BLaER1 treated with 17β-estradiol and CSF1 and Interleukin-3, amounts not matched to agents 10 nM and 100 nM (cell line): ENCODE measurements around the gene MROH2A.
"Not testable (repeated sequence)": the region's sequence is repeated elsewhere in the genome, so short reads cannot be mapped to it uniquely, and the experiment has no call there.

Experiments used
- H3K27ac ChIP-seq, 11 experiments: shearing (Covaris generic); formaldehyde crosslinking; 2 replicates each; pipeline ENCODE4 v1.8.1; 2022
- H3K27me3 ChIP-seq, 11 experiments: shearing (Covaris generic); formaldehyde crosslinking; 2 replicates each; pipeline ENCODE4 v1.8.1; 2022
- H3K36me3 ChIP-seq, 11 experiments: shearing (Covaris generic); formaldehyde crosslinking; 2 replicates each; pipeline ENCODE4 v1.8.1; 2022
- H3K4me1 ChIP-seq, 10 experiments: shearing (Covaris generic); formaldehyde crosslinking; 2 replicates each; pipeline ENCODE4 v1.8.1; 2022
- H3K4me2 ChIP-seq, 11 experiments: shearing (Covaris generic); formaldehyde crosslinking; 2 replicates each; pipeline ENCODE4 v1.8.1; 2022
- H3K4me3 ChIP-seq, 10 experiments: shearing (Covaris generic); formaldehyde crosslinking; 2 replicates each; pipeline ENCODE4 v1.8.1; 2022
- H3K9ac ChIP-seq, 11 experiments: shearing (Covaris generic); formaldehyde crosslinking; 2 replicates each; pipeline ENCODE4 v1.8.1; 2022
- H3K9me3 ChIP-seq, 11 experiments: shearing (Covaris generic); formaldehyde crosslinking; replicated peaks in 1 of 11; 2 replicates each; pipeline ENCODE4 v1.8.1; 2022
- H4K20me1 ChIP-seq, 11 experiments: shearing (Covaris generic); formaldehyde crosslinking; 2 replicates each; pipeline ENCODE4 v1.8.1; 2022
- Cebpa-rat ChIP-seq, 11 experiments: shearing (Covaris generic); IDR thresholded peaks; 2 replicates each; pipeline ENCODE4 v1.8.1; 2022

MROH2A gene

DNA sequence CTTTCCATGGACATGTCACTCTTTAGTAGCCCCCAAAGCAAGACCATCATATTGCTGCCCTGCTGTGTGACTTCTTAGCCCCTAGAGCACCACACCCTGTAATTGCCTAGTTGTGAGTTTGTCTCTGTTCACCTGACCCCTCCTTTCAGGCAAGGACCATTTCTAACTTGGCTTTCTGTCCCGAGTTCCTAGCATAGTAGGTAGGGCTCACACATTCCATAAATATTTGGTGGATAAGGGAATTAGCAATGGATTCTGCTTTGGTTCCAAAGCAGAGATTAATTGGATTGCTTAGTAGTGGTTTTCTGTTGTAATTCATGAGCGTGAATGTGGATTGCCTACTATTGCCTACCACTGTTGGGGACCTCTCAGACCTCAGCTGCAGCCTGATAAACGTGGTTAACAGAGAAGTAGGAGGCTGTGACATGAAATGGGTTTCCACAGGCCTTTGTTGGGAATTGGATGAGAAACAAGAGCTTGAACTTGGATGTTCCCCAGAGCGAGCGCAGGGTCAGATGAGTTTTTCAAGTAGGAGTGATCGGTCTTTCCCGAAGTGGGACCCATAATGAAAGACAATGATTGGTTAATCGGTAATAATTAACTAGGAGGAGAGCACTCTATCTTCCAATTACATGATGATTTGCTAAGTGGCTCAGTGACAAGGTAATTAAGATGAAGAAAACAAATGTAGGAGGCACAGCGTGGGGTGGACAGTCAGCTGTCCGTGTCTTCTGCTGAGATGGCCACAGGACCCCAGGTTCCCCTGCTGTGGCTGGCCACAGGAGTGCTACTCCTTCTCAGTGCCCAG, 31.5 kb upstream of the MROH2A start:
- H3K36me3 ChIP-seq: 0 out of 22 replicates have a peak, but pooled peaks cover 0 to 4% (median 0%) of the 10 kb centered on the region in 11 experiments
- no peaks in the 10 kb centered on the region for H3K4me1 ChIP-seq
- H3K4me2 ChIP-seq: no peak overlapping the region
- H3K27me3 ChIP-seq: no peaks in the 10 kb centered on the region
- H3K9ac ChIP-seq: no peak overlapping the region
- H3K4me3 ChIP-seq: no peak overlapping the region
- peaks cover 16 to 31% (median 24%) of the 10 kb centered on the region in 11 experiments for H3K9me3 ChIP-seq
- no peak for TF ChIP-seq Cebpa-rat (IDR thresholded peaks at IDR 0.05)
- H4K20me1 ChIP-seq: no peaks in the 10 kb centered on the region
- H3K27ac ChIP-seq: no peak overlapping the region

DNA sequence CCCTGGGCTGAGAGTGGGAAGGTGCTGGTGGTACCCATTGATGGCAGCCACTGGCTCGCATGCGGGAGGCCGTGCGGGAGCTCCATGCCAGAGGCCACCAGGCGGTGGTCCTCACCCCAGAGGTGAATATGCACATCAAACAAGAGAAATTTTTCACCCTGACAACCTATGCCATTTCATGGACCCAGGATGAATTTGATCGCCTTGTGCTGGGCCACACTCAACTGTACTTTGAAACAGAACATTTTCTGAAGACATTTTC, 30.9 kb upstream of the MROH2A start:
- no peak overlapping the region for H3K27ac ChIP-seq
- no peak overlapping the region for H3K9ac ChIP-seq
- no peaks in the 10 kb centered on the region for H3K27me3 ChIP-seq
- no peak overlapping the region for H3K4me2 ChIP-seq
- TF ChIP-seq Cebpa-rat (IDR thresholded peaks at IDR 0.05): no peak
- H3K4me1 ChIP-seq: no peaks in the 10 kb centered on the region
- no peaks in the 10 kb centered on the region for H4K20me1 ChIP-seq
- H3K9me3 ChIP-seq: peaks cover 20 to 36% (median 29%) of the 10 kb centered on the region in 11 experiments
- 0 out of 22 replicates have a peak, but pooled peaks cover 0 to 4% (median 0%) of the 10 kb centered on the region in 11 experiments for H3K36me3 ChIP-seq
- no peak overlapping the region for H3K4me3 ChIP-seq

- not testable (repeated sequence) for H3K27me3 ChIP-seq, H4K20me1 ChIP-seq, H3K27ac ChIP-seq, H3K36me3 ChIP-seq, H3K4me2 ChIP-seq, H3K4me3 ChIP-seq, H3K9ac ChIP-seq, H3K4me1 ChIP-seq
- H3K9me3 ChIP-seq: peaks cover 33 to 51% (median 46%) of the 10 kb centered on the region in 11 experiments
Measured at GRCh38 chr2:233750689-233751088, 27.4 kb upstream of the MROH2A start.

DNA sequence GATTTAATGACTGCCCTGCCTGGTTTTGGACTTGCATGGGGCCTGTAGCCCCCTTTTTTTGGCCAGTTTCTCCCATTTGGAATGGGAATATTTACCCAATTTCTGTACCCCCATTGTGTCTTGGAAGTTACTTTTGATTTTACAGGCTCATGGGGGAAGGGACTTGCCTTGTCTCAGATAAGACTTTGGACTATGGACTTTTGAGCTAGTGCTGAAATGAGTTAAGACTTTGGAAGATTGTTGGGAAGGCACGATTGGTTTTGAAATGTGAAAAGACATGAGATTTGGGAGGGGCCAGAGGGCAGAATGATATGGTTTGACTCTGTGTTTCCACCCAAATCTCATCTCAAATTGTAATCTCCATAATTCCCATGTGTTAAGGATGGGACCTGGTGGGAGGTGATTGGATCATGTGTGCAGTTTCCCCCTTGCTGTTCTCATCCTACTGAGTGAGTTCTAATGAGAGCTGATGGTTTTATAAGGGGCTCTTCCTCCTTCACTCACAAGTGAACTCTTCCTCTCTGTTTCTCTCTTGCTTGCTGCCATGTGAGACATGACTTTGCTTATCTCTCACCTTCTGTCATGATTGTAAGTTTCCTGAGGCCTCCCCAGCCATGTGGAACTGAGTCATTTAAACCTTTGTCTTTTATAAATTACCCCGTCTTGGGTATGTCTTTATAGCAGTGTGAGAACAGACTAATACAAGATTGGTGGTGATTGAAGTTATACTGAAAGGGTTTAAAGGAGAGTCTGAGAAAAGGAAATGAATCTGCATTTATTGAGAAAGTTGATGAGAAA, 26.7 kb upstream of the MROH2A start:
- peaks cover 33 to 51% (median 46%) of the 10 kb centered on the region in 11 experiments for H3K9me3 ChIP-seq
- H3K36me3 ChIP-seq, H3K9ac ChIP-seq, H4K20me1 ChIP-seq, H3K4me2 ChIP-seq, H3K4me3 ChIP-seq, H3K27ac ChIP-seq, H3K27me3 ChIP-seq, H3K4me1 ChIP-seq: not testable (repeated sequence)

DNA sequence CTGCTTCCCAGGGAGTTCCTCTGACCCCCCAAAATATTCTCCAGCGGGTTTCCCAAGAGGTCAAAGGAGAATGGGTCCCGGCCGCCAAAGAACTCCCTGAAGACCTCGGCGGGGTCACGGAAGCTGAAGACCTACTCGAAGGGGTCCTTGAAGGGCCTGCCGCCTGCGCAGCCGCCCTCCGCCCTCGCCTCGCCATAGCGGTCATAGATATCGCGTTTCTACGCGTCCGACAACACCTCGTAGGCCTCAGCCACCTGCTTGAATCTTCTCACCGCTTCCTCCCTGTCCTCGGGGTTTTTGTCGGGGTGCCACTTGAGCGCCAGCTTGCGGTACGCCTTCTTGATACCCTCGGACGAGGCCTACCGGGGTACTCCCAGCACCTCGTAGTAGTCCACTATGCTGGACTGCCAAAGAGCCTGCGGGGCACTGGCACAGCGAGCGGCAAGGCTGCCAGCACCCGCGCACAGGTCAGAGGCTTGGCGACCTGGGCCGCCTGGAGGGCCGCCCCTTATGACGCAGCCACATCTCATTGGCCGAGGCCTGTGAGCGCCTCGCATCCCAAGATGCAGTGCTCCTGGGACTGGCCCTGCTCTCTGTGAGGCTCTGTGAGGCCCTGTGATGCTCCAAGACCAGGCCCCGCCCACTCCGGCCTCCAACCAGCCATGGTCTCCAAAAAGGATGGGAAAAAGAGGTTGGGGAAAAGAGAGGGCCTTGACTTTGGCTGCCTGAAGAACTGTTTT, 23.1 kb upstream of the MROH2A start:
- no peak for TF ChIP-seq Cebpa-rat (IDR thresholded peaks at IDR 0.05)
- Histone ChIP-seq H3K9me3 (peaks cover 32 to 47% (median 42%) of the 10 kb centered on the region in 11 experiments), H3K4me3 (no peak overlapping the region), H3K9ac (no peak overlapping the region), H3K4me2 (no peak overlapping the region), H3K4me1 (no peaks in the 10 kb centered on the region), H3K27me3 (no peaks in the 10 kb centered on the region), H3K27ac (no peak overlapping the region), H4K20me1 (no peaks in the 10 kb centered on the region), H3K36me3 (0 out of 22 replicates have a peak, but pooled peaks cover 0 to 4% (median 0%) of the 10 kb centered on the region in 11 experiments)

DNA sequence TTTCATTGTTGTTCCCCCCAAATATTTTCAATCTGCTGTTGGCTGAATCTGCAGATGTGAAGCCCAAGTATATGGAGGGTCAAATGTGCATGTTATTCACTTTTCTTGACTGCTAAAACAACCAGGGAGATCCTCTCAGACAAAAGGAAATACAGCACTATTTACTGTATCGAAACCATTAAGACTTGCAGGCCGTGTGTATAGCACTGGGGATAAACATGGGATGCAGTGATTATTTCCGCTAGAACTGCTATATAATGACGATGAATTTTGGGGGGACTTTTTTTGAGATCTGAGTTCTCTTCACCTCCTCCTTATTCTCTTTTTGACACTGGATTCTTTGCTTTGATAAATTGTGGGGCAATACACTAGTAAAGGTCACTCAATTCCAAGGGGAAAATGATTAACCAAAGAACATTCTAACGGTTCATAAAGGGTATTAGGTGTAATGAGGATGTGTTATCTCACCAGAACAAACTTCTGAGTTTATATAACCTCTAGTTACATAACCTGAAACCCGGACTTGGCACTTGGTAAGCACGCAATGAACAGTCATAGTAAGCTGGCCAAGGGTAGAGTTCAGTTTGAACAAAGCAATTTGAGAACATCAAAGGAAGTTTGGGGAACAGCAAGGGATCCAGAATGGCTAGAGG, 21.6 kb upstream of the MROH2A start:
- Histone ChIP-seq H3K9me3 (peaks cover 17 to 32% (median 27%) of the 10 kb centered on the region in 11 experiments), H3K4me1 (no peaks in the 10 kb centered on the region), H3K27ac (no peak overlapping the region), H3K4me2 (no peak overlapping the region), H3K27me3 (no peaks in the 10 kb centered on the region), H4K20me1 (no peaks in the 10 kb centered on the region), H3K9ac (no peak overlapping the region), H3K4me3 (no peak overlapping the region), H3K36me3 (no peaks in the 10 kb centered on the region)
- no peak for TF ChIP-seq Cebpa-rat (IDR thresholded peaks at IDR 0.05)

DNA sequence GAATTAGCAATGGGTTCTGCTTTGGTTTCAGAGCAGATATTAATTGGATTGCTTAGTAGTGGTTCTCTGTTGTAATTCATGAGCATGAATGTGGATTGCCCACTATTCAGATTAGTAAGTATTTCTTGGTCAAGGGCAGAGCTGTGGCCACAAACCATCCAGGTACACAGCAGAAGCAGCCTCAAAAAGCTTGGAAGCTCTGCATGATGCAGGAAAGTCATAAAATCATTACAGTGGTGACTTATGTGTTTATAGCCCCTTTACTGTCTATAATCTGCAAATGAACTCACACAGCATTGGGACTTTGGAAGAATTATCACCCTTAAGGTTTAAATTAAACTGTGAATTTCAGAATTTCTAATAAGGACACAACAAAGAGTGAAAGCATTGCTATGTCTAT, 20.0 kb upstream of the MROH2A start:
- no peaks in the 10 kb centered on the region for H3K4me1 ChIP-seq
- no peak overlapping the region for H3K4me2 ChIP-seq
- no peak overlapping the region for H3K4me3 ChIP-seq
- H3K36me3 ChIP-seq: no peaks in the 10 kb centered on the region
- H3K27me3 ChIP-seq: no peaks in the 10 kb centered on the region
- H3K9me3 ChIP-seq: peaks cover 6 to 16% (median 12%) of the 10 kb centered on the region in 11 experiments; a peak in 18 of 22 replicates
- no peaks in the 10 kb centered on the region for H4K20me1 ChIP-seq
- H3K27ac ChIP-seq: no peak overlapping the region
- no peak for TF ChIP-seq Cebpa-rat (IDR thresholded peaks at IDR 0.05)
- no peak overlapping the region for H3K9ac ChIP-seq

DNA sequence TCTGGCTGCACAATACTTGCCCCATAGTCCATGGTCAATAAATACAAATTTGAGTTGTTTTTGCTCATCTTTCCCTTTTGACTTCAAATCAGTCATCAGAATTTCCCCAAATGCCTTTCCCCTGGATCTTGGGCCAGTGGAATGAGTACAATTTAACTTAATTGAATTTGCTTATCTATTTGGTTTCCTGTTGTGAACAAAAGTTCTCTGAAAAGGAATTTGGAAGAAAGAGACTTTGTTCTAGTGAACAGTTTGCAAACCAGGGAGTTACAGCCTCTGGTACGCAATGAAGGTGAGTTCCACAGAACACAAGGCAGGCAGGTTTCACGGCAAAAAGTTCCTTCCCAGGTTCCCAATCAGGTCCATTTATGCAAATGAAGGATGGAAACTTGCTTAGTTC, 19.3 kb upstream of the MROH2A start:
- Histone ChIP-seq H3K4me3 (no peak overlapping the region), H3K9me3 (peaks cover 5 to 12% (median 7%) of the 10 kb centered on the region in 11 experiments; a peak in 17 of 22 replicates), H3K27ac (no peak overlapping the region), H4K20me1 (no peaks in the 10 kb centered on the region), H3K4me2 (no peak overlapping the region), H3K36me3 (no peaks in the 10 kb centered on the region), H3K27me3 (no peaks in the 10 kb centered on the region), H3K9ac (no peak overlapping the region), H3K4me1 (peaks cover 0 to 6% (median 0%) of the 10 kb centered on the region in 10 experiments; a peak in 7 of 20 replicates)
- TF ChIP-seq Cebpa-rat (IDR thresholded peaks at IDR 0.05): no peak

DNA sequence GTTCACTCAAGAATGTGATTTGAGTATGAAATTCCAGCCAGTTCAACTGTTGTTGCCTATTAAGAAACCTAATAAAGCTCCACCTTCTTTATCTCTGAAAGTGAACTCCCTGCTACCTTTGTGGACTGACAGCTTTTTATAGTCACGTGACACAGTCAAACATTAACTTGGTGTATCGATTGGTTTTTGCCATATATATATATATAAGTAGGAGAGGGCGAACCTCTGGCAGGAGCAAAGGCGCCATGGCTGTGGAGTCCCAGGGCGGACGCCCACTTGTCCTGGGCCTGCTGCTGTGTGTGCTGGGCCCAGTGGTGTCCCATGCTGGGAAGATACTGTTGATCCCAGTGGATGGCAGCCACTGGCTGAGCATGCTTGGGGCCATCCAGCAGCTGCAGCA, 18.1 kb upstream of the MROH2A start, which contains the start of gene UGT1A1:
TSS of gene UGT1A1 (plus strand) at position 228 of the 400 bp plus-strand sequence. CDS start at position 246, 18 bp downstream.
- Histone ChIP-seq H3K4me3 (no peak within 1 kb of the TSS), H3K4me1 (peaks cover 0 to 18% (median 0%) of the 10 kb centered on the region in 10 experiments; a peak in 8 of 20 replicates), H3K27me3 (no peaks in the 10 kb centered on the region), H3K36me3 (no peaks in the 10 kb centered on the region), H4K20me1 (no peaks in the 10 kb centered on the region), H3K4me2 (no peak within 1 kb of the TSS), H3K27ac (no peak within 1 kb of the TSS), H3K9me3 (peaks cover 0 to 8% (median 3%) of the 10 kb centered on the region in 11 experiments; a peak in 15 of 22 replicates), H3K9ac (no peak within 1 kb of the TSS)
- TF ChIP-seq Cebpa-rat (IDR thresholded peaks at IDR 0.05): no peak
